HepG2 (cell line): ENCODE measurements around the gene ZDHHC18. TPM values are rescaled to one million over a fixed set of nuclear protein-coding genes. Genes with fewer than 3 reads are reported as not detected.
A peak's percentile ranks its signal among the peaks of the same experiment; 100 is the strongest.

ENCODE experiments used
- AFF4 ChIP-seq: sonication (generic); formaldehyde crosslinking; IDR thresholded peaks from 2 replicates; pipeline ENCODE4 v1.4.0; 2020; ENCODE audit warnings: missing genetic modification reagents
- CBX5 ChIP-seq: sonication (generic); formaldehyde crosslinking; IDR thresholded peaks from 2 replicates; pipeline ENCODE4 v1.4.0; 2020; ENCODE audit warnings: missing genetic modification reagents, borderline replicate concordance
- CEBPB ChIP-seq: IDR thresholded peaks from 2 replicates; pipeline ENCODE4 v1.6.1; 2011; ENCODE audit warnings: low read depth, low read length, improper control_type of control experiment, borderline replicate concordance
- EHMT2 ChIP-seq: fragments of 200-600 bp; sonication (generic); IDR thresholded peaks from 2 replicates; pipeline ENCODE4 v1.7.0; 2017; ENCODE audit warnings: antibody characterized with exemption, low read depth, low read length, borderline replicate concordance
- HNF4G ChIP-seq, 2 experiments: sonication (generic) in 1 of 2; formaldehyde crosslinking in 1 of 2; IDR thresholded peaks; 2 replicates each; pipeline versions ENCODE4 v1.4.0 to v1.6.1; 2011 to 2020; ENCODE audit warnings: borderline replicate concordance in 2 of 2, low read depth in 2 of 2, mild to moderate bottlenecking in 2 of 2, low read length in 1 of 2, missing genetic modification reagents in 1 of 2, moderate library complexity in 1 of 2
- REPIN1 ChIP-seq: sonication (generic); formaldehyde crosslinking; IDR thresholded peaks from 2 replicates; pipeline ENCODE4 v1.8.0; 2022; ENCODE audit warnings: missing genetic modification reagents, low read depth, mild to moderate bottlenecking, borderline replicate concordance
- SMAD1 ChIP-seq: sonication (generic); formaldehyde crosslinking; IDR thresholded peaks from 2 replicates; pipeline ENCODE4 v1.4.0; 2020; ENCODE audit warnings: missing genetic modification reagents, low read depth, mild to moderate bottlenecking, borderline replicate concordance
- SOX6 ChIP-seq, 2 experiments: fragments of 450-650 bp in 1 of 2; sonication (generic) in 1 of 2; formaldehyde crosslinking in 1 of 2; IDR thresholded peaks; 2 replicates each; pipeline versions ENCODE4 v1.4.0 to v1.6.1; 2017 to 2020; ENCODE audit warnings: antibody characterized with exemption in 1 of 2, mild to moderate bottlenecking in 1 of 2, missing genetic modification reagents in 1 of 2
- SYNCRIP ChIP-seq: fragments of 200-400 bp; formaldehyde crosslinking; IDR thresholded peaks from 2 replicates; pipeline ENCODE4 v1.6.1; 2018; ENCODE audit warnings: mild to moderate bottlenecking, low read depth, low read length; ENCODE audit not compliant: insufficient read depth
- TBX2 ChIP-seq: sonication (generic); formaldehyde crosslinking; IDR thresholded peaks from 2 replicates; pipeline ENCODE4 v1.5.0; 2020; ENCODE audit warnings: missing genetic modification reagents, mild to moderate bottlenecking, borderline replicate concordance
- U2AF1 ChIP-seq: fragments of 200-400 bp; formaldehyde crosslinking; optimal IDR thresholded peaks from 2 replicates; pipeline ENCODE3; 2017; ENCODE audit warnings: mild to moderate bottlenecking, low read depth, low read length
- ZBTB4 ChIP-seq: sonication (generic); formaldehyde crosslinking; IDR thresholded peaks from 2 replicates; pipeline ENCODE4 v1.4.0; 2020; ENCODE audit warnings: missing genetic modification reagents, mild to moderate bottlenecking, borderline replicate concordance
- ZKSCAN8 ChIP-seq: IDR thresholded peaks from 2 replicates; pipeline ENCODE4 v1.6.1; 2016; ENCODE audit warnings: borderline replicate concordance, missing genetic modification reagents, missing compliant biosample characterization
- ZNF546 ChIP-seq: sonication (generic); formaldehyde crosslinking; conservative IDR thresholded peaks from 2 replicates; pipeline ENCODE4 v1.8.1; 2023; ENCODE audit warnings: mild to moderate bottlenecking, missing genetic modification reagents
- polyA plus RNA-seq, 8 experiments: library from polyadenylated mRNA; depleted of rRNA in 3 of 8; stranded (reverse) in 7 of 8; unstranded in 1 of 8; fragments of >200 nt; fragmentation: Illumina TruSeq in 4 of 8; extraction: Trizol in 4 of 8; gene quantifications; 2 replicates each; pipeline versions ENCODE4 v1.2.1 to v1.2.3, GENCODE V29; 2011 to 2016; ENCODE audit warnings: low read depth in 4 of 8, missing spikeins in 1 of 8, mixed read lengths in 1 of 8; ENCODE audit not compliant: insufficient read depth in 1 of 8
- total RNA-seq, 5 experiments: library from RNA; depleted of rRNA; stranded (reverse); fragments of >200 nt; fragmentation: Illumina TruSeq; extraction: Trizol; gene quantifications; 2 replicates each; pipeline ENCODE4 v1.2.3, GENCODE V29; 2016; ENCODE audit warnings: low read depth in 1 of 5

The ZDHHC18 gene
- total and polyA plus RNA-seq, 2 of the 13 experiments (the other 11 are each of a cell fraction or from before 2014, with no cell fraction given), result 13.2 to 35.3 TPM

- TF ChIP-seq REPIN1 (CRISPR knock-in tag), result no peak
- peak; percentile 61; the same call in 1 of the 2 replicates for TF ChIP-seq ZKSCAN8 (CRISPR knock-in tag)
- no peak for TF ChIP-seq CEBPB
- TF ChIP-seq EHMT2, result no peak
- TF ChIP-seq TBX2 (CRISPR knock-in tag), result peak; percentile 83
- peak; percentile 63; the same call in 1 of the 2 replicates for TF ChIP-seq ZBTB4 (CRISPR knock-in tag)
- TF ChIP-seq SYNCRIP, result no peak
- 0 out of 2 replicates have a peak, but pooled peaks have one; percentile 41 for TF ChIP-seq CBX5
- TF ChIP-seq AFF4 (CRISPR knock-in tag), result no peak
- no peak for TF ChIP-seq SOX6 (IDR thresholded peaks at IDR 0.05)
- peak; percentile 39; the same call in 1 of the 2 replicates for TF ChIP-seq SOX6 (CRISPR knock-in tag; IDR thresholded peaks at IDR 0.05)
- no peak for TF ChIP-seq ZNF546 (CRISPR knock-in tag)
- TF ChIP-seq HNF4G (IDR thresholded peaks at IDR 0.05; ENCODE audit: borderline replicate concordance, low read depth, low read length), result peak; percentile 30; the same call in 1 of the 2 replicates
- TF ChIP-seq HNF4G (CRISPR knock-in tag; IDR thresholded peaks at IDR 0.05; ENCODE audit: borderline replicate concordance, low read depth), result peak; percentile 46; the same call in 1 of the 2 replicates
- TF ChIP-seq SMAD1 (CRISPR knock-in tag), result no peak
- TF ChIP-seq U2AF1, result no peak
These were observed 12.2 kb downstream of the ZDHHC18 start (continued) for GRCh38 chr1:26838474-26839338.
